HG03135 (cell line): ENCODE results near the gene CSNK1G1.
"Not testable (repeated sequence)": the region's sequence is repeated elsewhere in the genome, so short reads cannot be mapped to it uniquely, and the experiment has no call there.

Experiments used
- ATAC-seq: cut with Tn5 transposase; IDR thresholded peaks from one replicate; pipeline ENCODE4 v1.9.1; 2021; ENCODE audit warnings: mild to moderate bottlenecking, moderate library complexity; ENCODE audit not compliant: unreplicated experiment

The CSNK1G1 gene

GRCh38 chr15:64355944-64356709 is at the start of gene CSNK1G1:
Gene CSNK1G1, minus strand, starts transcription at chr15:64356173. Its CDS starts 55,674 bp downstream, at chr15:64300499.
- ATAC-seq: peak; percentile 96

DNA sequence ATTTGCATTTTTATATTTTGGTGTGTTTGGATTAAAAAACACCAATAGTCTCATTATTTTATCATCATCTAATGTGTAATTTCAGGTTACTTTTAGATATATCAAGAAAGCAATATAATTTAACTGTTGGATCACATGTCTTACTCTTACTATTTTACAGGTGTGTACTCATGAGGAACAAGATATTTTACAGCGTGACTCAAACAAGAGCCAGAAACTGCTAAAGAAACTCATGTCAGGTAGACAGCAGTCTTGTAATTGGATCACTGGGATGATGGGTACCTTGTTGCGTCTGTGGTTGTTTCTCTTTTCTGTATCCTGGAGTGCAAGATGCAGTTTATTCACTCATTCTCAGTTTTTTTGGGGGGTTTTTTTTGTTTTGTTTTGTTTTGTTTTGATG is 44.6 kb upstream of the CSNK1G1 start:
- ATAC-seq: no peak

- ATAC-seq: no peak
Measured at GRCh38 chr15:64398575-64398974, 42.6 kb upstream of the CSNK1G1 start.

DNA sequence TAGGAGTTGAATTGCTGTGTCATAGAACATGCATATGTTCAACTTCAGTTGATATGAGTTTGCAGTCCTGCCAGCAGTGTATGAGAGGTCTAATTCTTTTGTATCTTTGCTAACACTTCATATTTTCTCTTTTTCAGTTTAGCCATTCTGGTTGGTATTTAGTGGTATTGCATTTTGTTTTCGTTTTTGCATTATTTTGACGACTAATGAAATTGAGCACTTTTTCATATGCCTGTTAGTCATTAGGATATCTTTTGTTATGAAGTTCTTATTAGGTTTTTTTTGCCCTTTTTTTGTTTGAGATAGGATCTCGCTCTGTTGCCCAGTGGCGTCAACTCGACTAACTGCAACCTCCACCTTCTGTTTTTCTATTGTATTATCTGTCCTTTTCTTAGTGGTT is 40.8 kb upstream of the CSNK1G1 start:
- no peak for ATAC-seq

- ATAC-seq: not testable (repeated sequence)
Measured at GRCh38 chr15:64392471-64392870, 36.5 kb upstream of the CSNK1G1 start.

- ATAC-seq: no peak
Measured at GRCh38 chr15:64389036-64389435, 33.1 kb upstream of the CSNK1G1 start.

DNA sequence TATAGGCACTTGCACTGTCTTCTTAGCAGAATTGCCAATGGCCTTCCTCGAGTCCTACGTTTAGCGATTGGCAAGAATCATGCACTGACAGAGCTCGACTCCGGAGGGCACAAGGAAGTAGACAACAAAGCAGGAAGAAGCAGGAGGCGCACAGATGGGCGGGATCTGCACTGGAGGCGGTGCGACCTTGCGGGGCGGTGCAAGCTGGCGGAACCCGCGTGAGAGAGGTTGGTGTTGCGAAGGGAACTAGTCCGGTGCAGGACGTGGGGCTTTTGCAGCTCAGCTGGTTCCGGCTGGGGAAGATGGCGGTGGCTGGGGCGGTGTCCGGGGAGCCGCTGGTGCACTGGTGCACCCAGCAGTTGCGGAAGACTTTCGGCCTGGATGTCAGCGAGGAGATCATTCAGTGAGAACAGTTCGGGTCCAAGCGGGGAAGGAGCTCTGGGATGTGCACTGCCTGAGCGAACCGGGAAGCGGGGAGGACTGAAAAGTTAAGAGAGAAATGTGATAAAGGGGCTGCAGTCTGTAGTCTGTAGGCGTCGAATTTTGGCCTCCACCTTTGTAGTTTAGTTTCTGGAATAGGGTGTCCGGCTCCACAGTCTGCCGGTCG is 31.7 kb upstream of the CSNK1G1 start, which contains the start of gene TRIP4:
TRIP4 (plus strand) TSS at position 275 of the 607 bp plus-strand sequence; CDS start at position 303, 28 bp downstream.
- peak; percentile 97 for ATAC-seq

DNA sequence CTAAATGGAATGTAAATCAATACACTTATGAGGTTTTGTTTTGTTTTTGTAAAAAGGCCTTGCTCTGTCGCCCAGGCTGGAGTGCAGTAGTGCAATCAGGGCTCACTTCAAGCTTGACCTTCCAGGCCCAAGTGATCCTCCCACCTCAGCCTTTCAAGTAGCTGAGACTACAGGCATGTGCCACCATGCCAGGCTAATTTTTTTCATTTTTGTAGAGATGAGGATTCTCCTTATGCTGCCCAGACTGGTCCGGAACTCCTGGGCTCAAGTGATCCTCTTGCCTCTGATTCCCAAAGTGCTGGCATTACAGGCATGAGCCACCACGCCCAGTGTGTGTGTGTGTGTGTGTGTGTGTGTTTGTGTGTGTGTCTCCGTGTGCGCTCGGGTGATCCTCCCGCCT is 30.3 kb upstream of the CSNK1G1 start:
- ATAC-seq: no peak

DNA sequence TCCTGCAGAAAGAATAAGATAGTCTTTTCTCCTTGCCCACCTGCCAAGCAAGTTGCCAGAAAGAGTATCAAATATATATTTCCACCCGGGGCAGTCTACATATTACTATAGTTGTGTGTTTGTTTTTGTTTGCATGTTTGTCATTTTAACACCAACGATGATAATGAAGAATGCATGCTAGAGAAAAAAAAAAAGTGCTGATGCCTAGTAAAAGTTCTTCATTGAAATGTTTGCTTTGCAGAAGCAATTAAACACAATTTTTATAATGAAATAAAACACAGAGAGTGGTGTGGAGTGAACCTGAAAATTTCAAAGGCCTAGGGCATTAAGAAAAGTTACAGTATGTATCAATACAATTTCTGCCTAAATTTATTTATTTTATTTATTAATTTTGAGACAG is 27.8 kb upstream of the CSNK1G1 start:
- no peak for ATAC-seq

DNA sequence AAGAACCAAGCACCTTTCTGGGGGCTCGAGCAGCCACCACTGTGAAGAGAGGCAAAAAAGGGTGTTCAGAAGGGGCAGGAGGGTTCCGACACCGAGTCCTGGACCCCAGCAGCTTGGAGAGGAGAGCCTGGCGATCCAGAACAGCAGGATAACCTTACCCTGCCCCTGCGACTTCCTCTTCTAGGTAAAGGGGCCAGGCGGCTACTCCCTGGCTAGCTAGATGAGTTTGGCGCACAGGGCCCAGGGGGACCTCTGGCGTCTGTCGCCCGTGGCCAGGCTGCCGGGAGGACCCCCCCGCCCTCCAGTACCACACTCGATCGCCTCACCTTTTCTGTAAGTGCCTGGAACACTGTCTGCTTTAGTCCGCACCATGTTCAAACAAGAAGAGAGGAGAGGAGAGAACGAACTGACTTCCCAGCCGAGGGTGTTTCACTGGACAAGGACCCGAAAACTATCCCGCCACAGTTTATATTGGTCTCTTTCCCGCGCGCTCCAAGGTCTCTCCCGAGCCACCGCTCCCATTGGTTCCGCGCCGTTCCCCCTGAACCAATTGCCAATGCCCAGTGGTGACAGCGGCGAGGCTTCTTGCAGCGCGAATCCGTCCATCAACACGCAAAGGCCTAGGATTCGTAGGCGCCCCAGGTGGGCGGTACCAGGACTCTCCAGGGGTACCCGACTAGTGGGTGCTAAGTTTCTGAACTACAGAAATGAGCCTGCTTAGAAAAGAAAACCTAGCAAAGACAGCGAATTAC is 25.2 kb upstream of the CSNK1G1 start, which contains the start of gene PCLAF:
PCLAF (minus strand) TSS at position 442 of the 752 bp plus-strand sequence; CDS start at position 372, 70 bp downstream.
- ATAC-seq: peak; percentile 97

- not testable (repeated sequence) for ATAC-seq
Measured at GRCh38 chr15:64380130-64380870, 24.3 kb upstream of the CSNK1G1 start.

DNA sequence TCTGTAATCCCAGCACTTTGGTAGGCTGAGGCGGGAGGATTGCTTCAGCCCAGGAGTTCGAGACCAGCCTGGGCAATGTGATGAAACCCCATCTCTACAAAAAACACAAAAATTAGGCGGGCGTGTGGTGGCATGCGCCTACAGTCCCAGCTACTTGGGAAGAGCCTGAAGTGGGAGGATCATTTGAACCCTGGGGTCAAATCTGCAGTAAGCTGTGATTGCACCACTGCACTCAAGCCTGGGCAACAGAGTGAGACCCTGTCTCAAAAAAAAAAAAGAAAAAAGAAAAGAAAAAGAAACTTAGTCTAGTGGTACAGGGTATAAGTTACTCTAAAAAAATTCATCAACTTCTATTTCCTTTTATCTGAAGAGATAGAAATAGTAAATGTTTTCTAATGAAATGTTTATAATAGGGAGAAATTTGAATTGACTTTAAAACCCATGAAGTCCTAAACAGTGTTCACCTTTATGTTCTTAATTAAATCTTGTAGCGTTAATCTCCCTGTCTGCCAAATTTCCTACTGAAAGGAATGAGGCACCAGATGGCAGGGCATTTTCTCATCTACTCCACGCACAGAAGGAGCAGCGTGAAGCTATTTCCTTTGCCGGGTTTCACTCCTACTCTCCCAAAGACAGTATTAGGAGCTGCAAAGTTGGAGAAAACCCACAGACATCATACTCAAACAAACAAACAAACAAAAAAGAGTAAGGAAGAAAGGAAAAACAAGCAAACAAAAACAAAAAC is 23.4 kb upstream of the CSNK1G1 start:
- no peak for ATAC-seq

DNA sequence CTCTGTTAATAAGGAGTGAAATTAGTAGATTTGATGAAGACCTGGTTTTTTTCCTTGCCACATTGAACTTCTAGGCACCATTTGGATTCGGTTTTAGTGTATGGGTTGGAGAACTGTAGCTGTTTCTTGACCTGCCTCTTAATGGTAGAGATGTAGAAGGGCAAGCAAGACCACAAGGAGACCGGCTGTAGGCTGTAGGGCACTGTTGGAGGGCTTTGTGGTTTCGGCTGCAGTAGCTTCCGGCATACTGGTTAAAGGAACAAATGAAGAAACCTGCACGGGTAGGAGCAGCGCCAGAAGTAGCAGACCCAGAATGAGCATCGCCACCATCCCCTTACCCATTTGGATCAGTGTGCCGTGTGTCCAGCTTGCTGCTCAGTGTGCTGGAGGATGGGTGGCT is 17.4 kb upstream of the CSNK1G1 start:
- ATAC-seq: no peak

GRCh38 chr15:64371383-64371782 is 15.4 kb upstream of the CSNK1G1 start:
- ATAC-seq: not testable (repeated sequence)

DNA sequence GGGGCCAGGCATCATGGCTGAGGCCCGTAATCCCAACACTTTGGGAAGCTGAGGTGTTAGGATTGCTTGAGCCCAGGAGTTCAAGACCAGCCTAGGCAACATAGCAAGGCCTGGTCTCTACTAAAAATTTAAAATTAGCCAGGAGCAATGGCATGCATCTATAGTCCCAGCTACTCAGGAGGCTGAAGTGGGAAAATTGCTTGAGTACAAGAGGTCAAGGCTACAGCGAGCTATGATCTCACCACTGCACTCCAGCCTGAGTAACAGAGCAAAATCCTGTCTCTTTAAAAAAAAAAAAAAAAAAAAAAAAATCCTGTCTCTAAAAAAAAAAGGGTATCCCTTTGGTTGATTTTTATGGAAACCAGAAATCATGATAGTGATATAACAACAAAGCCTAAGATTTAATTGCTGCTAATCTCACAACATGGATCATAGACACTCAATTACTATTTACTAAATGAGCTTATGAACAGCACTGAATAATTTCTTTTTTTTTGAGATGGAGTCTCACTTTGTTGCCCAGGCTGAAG is 13.2 kb upstream of the CSNK1G1 start:
- no peak for ATAC-seq

GRCh38 chr15:64361259-64361658 is 5.3 kb upstream of the CSNK1G1 start:
- ATAC-seq: no peak

- no peak for ATAC-seq
Measured at GRCh38 chr15:64356710-64357040, 702 bp upstream of the CSNK1G1 start.

DNA sequence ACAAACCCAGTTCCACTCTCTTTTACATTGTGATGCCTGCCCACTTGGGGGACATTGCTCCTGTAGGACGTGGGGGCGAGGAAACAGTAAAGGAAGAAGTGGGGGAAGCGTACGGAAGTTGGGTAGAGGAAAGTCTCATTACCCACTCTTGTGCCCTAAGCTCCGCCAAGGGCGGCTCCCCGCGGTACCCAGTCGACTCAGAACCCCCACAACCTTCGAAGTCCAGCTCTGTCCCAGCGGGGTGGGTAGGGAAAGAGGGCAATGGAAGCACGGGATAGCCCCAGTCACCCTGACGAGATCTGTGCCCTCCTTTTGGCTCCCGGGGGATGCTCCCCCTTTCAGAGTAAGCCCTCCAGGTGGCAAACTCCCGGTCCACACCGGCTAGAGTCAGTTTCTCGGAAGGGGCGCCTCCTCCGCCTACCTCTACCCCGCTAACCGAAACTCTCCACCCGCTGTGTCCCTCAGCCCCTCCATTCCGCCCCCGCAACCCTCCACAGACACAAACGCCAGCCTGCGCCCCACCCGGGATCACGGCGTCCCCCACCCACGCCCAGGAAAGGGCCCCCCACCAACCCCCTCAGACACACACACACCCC is 527 bp downstream of the CSNK1G1 start:
- ATAC-seq: peak; percentile 21

DNA sequence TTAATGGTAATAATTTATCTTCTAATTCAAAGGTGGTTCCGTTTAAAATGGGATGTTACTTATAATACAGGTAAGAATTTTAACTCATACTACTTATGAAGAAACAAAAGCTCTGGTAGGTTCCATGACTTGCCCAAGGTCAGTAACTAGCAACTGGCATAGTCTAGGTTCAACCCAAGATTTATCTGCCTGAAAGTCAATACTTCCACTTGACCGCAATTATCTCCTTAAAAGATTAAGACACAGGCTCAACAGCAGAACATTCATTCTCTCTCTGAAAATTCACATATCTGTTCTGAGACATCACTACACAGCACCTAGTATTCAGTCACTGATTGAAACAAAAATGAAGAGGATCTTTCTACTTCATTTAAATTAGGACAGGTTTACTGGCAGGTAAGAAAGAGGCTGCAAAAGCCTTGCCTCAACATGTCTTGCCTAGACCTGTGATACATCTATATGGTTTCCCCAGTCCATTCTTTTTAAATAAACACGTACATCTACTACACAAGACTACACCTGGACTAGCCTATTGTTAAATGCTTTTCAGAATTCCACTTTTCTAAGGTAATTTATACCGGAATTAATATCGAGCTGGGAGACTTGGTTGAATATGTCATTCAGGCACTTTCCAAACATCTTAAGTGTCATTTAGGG is 1.2 kb downstream of the CSNK1G1 start:
- no peak for ATAC-seq
